GM12892 (cell line): Measurements from ENCODE around the gene SORCS1.

Experiments
- DNase-seq: peaks from one replicate; pipeline ENCODE4 v3.0.0; 2011; ENCODE audit not compliant: insufficient read length
- FAIRE-seq: peaks from 2 replicates; lab custom pipeline; 2011; peaks lifted over from hg19 to GRCh38; lab: Jason Lieb, UNC
- POLR2A ChIP-seq: IDR thresholded peaks from 2 replicates; pipeline ENCODE4 v1.6.1; 2011; ENCODE audit warnings: low read depth, low read length, control low read depth
- POLR2AphosphoS5 ChIP-seq: IDR thresholded peaks from 2 replicates; pipeline ENCODE4 v1.6.1; 2011; ENCODE audit warnings: low read depth, low read length, control low read depth
- TAF1 ChIP-seq: IDR thresholded peaks from 2 replicates; pipeline ENCODE4 v1.6.1; 2011; ENCODE audit warnings: low read depth, mild to moderate bottlenecking, control low read depth, low read length, borderline replicate concordance

The SORCS1 gene

GRCh38 chr10:106612381-106612780 lies 552.1 kb downstream of the SORCS1 start:
- no peak for TF ChIP-seq POLR2AphosphoS5
- no peak for TF ChIP-seq POLR2A
- FAIRE-seq: no peak
- DNase-seq: no peak

GRCh38 chr10:106609470-106610266 lies 554.8 kb downstream of the SORCS1 start:
- FAIRE-seq (no peak), DNase-seq (no peak)
- no peak for TF ChIP-seq TAF1
- TF ChIP-seq POLR2AphosphoS5: no peak
- TF ChIP-seq POLR2A: no peak

DNA sequence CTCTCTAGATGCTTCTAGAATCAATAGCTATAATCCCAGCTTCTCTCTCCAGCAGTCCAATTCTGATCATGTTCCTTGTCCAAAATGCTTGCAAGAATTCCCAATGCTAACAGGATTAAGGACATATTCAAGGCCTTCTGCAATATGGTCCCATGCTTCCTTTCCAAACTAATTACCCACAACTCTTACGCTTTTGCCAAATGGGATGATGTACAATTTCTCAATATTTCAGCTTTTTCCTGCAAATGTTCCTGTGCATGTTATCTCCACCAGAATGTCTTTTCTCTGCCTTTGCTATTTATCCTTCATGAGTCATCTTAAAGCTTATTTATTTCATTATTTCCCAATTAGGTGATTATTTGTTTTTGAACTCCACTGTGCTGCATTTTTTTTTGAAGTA lies 556.4 kb downstream of the SORCS1 start:
- FAIRE-seq (no peak), DNase-seq (no peak)
- no peak for TF ChIP-seq TAF1
- no peak for TF ChIP-seq POLR2A
- no peak for TF ChIP-seq POLR2AphosphoS5

GRCh38 chr10:106595281-106595680 lies 569.2 kb downstream of the SORCS1 start:
- DNase-seq: no peak
- TF ChIP-seq POLR2A: no peak
- no peak for TF ChIP-seq POLR2AphosphoS5
- no peak for TF ChIP-seq TAF1
- no peak for FAIRE-seq

DNA sequence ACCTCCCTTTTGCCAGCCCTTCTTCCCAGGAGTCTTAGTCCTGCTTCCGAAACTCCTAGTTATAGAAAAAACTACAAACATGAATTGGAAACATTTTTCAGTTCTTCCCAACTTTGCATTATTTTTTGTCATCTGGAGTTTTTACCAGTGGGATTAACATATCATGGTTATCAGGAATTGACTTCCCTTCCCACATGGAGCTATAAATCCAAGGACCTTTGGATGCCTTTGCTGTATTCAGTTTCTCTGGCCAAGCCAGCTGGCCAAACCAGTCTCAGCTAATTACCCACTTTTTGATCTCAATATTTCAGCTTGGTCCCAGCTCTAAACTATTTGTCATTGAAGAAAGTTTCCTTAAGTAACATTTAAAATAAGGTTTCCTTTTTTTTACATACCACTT lies 570.6 kb downstream of the SORCS1 start:
- no peak for TF ChIP-seq TAF1
- no peak for TF ChIP-seq POLR2AphosphoS5
- no peak for TF ChIP-seq POLR2A
- DNase-seq (no peak), FAIRE-seq (no peak)

GRCh38 chr10:106592396-106592795 lies 572.1 kb downstream of the SORCS1 start:
- TF ChIP-seq TAF1 (no peak), POLR2A (no peak), POLR2AphosphoS5 (no peak)
- DNase-seq (no peak), FAIRE-seq (no peak)

DNA sequence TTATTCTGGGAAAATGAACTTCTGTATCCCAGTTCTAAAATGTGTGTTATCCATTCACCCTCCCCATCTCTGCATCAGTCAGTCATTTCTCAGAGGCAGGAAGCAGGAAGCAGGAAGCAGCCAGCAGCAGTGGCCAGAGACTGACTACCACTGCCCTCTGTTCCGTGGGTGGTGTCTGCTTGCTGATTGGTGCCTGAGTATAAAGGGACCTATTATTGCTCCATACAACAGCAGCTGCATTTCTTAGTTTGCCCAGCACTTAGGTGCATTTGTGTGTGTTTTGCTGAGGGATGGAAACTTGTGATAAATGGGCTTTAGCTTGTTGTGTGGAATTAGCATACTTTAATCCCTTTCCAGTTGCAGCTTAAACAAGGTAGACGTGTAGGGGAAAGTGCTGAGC lies 582.2 kb downstream of the SORCS1 start:
- DNase-seq (no peak), FAIRE-seq (no peak)
- no peak for TF ChIP-seq POLR2A
- no peak for TF ChIP-seq POLR2AphosphoS5
- TF ChIP-seq TAF1: no peak

DNA sequence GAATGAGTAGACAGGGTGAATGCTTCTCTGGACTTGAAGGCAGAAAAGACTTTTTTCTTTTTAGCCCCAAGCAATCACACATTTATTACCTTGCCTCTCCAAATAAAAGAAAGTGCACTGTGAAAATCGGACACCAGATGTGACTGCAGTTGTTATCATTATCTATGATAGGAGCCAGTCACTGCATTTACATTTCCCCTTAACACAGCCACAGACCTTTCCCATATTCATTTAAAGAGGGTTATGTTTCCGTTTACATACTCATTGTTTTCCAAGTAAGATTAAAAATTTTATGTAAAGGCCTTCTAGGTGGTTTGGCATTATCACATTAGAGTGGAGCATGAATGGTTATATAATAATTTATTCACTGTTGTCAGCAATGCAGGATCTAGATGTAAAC lies 586.8 kb downstream of the SORCS1 start:
- FAIRE-seq: no peak
- no peak for DNase-seq

DNA sequence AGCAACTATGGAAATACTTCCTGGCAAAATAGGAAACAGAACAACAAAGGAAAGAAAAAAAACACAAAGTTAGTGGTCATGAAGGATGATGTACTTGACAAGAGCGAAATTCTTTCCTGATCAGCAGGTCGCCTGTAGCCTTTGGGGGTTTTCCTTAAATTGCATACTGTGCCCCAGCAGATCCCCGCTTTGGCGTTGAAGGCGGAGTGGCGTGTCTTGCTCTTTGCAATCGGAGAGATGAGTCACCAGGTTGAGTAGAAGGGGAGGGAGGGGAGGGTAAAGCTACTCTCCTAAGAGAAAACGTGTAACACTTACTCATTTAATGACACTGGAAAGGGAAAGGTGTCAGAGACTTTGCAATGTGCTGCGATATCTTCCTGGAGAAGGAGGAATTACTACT lies 587.2 kb downstream of the SORCS1 start:
- FAIRE-seq (no peak), DNase-seq (no peak)
- TF ChIP-seq POLR2A: no peak
- no peak for TF ChIP-seq POLR2AphosphoS5
- TF ChIP-seq TAF1: no peak

More for the DNA sequence above, 586.8 kb downstream of the SORCS1 start:
- TF ChIP-seq TAF1: no peak
- no peak for TF ChIP-seq POLR2A
- no peak for TF ChIP-seq POLR2AphosphoS5

DNA sequence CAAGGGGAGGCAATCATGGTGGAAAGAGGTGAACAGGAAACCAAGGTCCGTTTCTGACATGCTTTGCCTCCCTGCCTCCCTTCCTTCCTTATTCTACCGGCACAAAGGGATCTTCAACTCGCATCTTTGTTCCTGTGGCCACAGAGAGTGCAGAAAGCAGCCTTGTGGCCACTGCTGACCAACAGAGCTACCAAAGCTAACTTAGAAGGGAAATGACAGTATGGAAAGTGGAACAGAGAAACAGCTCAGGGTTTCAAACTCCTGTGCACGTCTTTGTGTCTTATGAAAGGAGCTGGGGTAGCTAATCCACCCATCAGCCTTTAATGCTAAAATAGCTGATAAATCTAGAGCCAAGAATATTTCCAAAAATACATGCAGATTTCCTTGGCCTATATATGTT lies 588.0 kb downstream of the SORCS1 start:
- FAIRE-seq (no peak), DNase-seq (no peak)
- TF ChIP-seq TAF1 (no peak), POLR2AphosphoS5 (no peak), POLR2A (no peak)

GRCh38 chr10:106573106-106573505 lies 591.4 kb downstream of the SORCS1 start:
- no peak for DNase-seq
- no peak for FAIRE-seq
- TF ChIP-seq POLR2AphosphoS5 (no peak), POLR2A (no peak), TAF1 (no peak)

- DNase-seq (no peak), FAIRE-seq (no peak)
- TF ChIP-seq POLR2AphosphoS5 (no peak), POLR2A (no peak), TAF1 (no peak)
These were observed 593.1 kb downstream of the SORCS1 start for GRCh38 chr10:106571192-106571946.
